Measurements from ENCODE around the gene INPP4B.

GRCh38 chr4:142778430-142778829, 67.7 kb downstream of the INPP4B start:
- TF ChIP-seq EZH2 (IDR thresholded peaks at IDR 0.05; ENCODE audit: borderline replicate concordance, low read depth, low read length, severe bottlenecking), result no peak
- no peak for TF ChIP-seq CTCF (IDR thresholded peaks at IDR 0.05; ENCODE audit: borderline replicate concordance, extremely low read depth, low read length, poor library complexity, severe bottlenecking)

Measured in DND-41 (cell line).